Neural progenitor cell (in vitro differentiated cells): ENCODE measurements around the gene VWC2L. TPM values are rescaled to one million over a fixed set of nuclear protein-coding genes. Genes with fewer than 3 reads are reported as not detected.

Experiments
- DNase-seq: peaks from one replicate; pipeline ENCODE4 v3.0.0-alpha.2; 2016; ENCODE audit warnings: low spot score
- H2AFZ ChIP-seq: fragments of 200-600 bp; sonication (generic); replicated peaks from 2 replicates; pipeline ENCODE4 v1.6.1; 2016; ENCODE audit warnings: antibody characterized with exemption
- H3F3A ChIP-seq: fragments of 200-600 bp; sonication (generic); 2 replicates; pipeline ENCODE4 v1.6.1; 2016; ENCODE audit warnings: antibody characterized with exemption, low read depth
- H3K27ac ChIP-seq: fragments of 200-600 bp; sonication (generic); 2 replicates; pipeline ENCODE4 v1.5.1; 2016; ENCODE audit warnings: mild to moderate bottlenecking
- H3K27me3 ChIP-seq: fragments of 200-600 bp; sonication (generic); 2 replicates; pipeline ENCODE4 v1.6.1; 2016; ENCODE audit warnings: mild to moderate bottlenecking, moderate library complexity
- H3K36me3 ChIP-seq: fragments of 200-600 bp; sonication (generic); 2 replicates; pipeline ENCODE4 v1.5.1; 2016
- H3K4me1 ChIP-seq: fragments of 200-600 bp; sonication (generic); 2 replicates; pipeline ENCODE4 v1.6.1; 2016; ENCODE audit warnings: mixed run types
- H3K4me2 ChIP-seq: fragments of 200-600 bp; sonication (generic); 2 replicates; pipeline ENCODE4 v1.6.1; 2016
- H3K4me3 ChIP-seq: fragments of 200-600 bp; sonication (generic); 2 replicates; pipeline ENCODE4 v1.5.1; 2016
- H3K79me2 ChIP-seq: fragments of 200-600 bp; sonication (generic); 2 replicates; pipeline ENCODE4 v1.6.1; 2016; ENCODE audit warnings: low read depth
- H3K9ac ChIP-seq: fragments of 200-600 bp; sonication (generic); 2 replicates; pipeline ENCODE4 v1.6.1; 2016
- H3K9me3 ChIP-seq: fragments of 200-600 bp; sonication (generic); 2 replicates; pipeline ENCODE4 v1.5.1; 2016; ENCODE audit warnings: low read depth
- H4K20me1 ChIP-seq: fragments of 200-600 bp; sonication (generic); 2 replicates; pipeline ENCODE4 v1.6.1; 2016; ENCODE audit warnings: low read depth
- H3K27ac Mint-ChIP-seq: 3 replicates; pipeline ENCODE4 v1.8.0; 2021; ENCODE audit warnings: mixed read lengths
- H3K27me3 Mint-ChIP-seq: 2 replicates; pipeline ENCODE4 v1.8.0; 2022; ENCODE audit warnings: low read depth, mild to moderate bottlenecking, inconsistent platforms, moderate library complexity, mixed read lengths; ENCODE audit not compliant: insufficient read depth
- H3K36me3 Mint-ChIP-seq: 3 replicates; pipeline ENCODE4 v1.8.0; 2021; ENCODE audit warnings: mixed read lengths
- H3K4me1 Mint-ChIP-seq: 3 replicates; pipeline ENCODE4 v1.8.0; 2021; ENCODE audit warnings: mixed read lengths
- H3K4me3 Mint-ChIP-seq: 3 replicates; pipeline ENCODE4 v1.8.0; 2021; ENCODE audit warnings: mild to moderate bottlenecking, moderate library complexity, mixed read lengths
- H3K9me3 Mint-ChIP-seq: 3 replicates; pipeline ENCODE4 v1.8.0; 2020; ENCODE audit warnings: mixed read lengths
- EZH2 ChIP-seq: fragments of 200-600 bp; sonication (generic); IDR thresholded peaks from 2 replicates; pipeline ENCODE4 v1.6.1; 2017; ENCODE audit warnings: antibody characterized with exemption, mild to moderate bottlenecking, moderate library complexity
- EZH2phosphoT487 ChIP-seq: fragments of 200-600 bp; sonication (generic); IDR thresholded peaks from 2 replicates; pipeline ENCODE4 v1.6.1; 2017; ENCODE audit warnings: antibody characterized with exemption
- total RNA-seq: library from RNA; depleted of rRNA; stranded (reverse); fragments of >200 nt; gene quantifications from 2 replicates; pipeline ENCODE4 v1.2.3, GENCODE V29; 2015; ENCODE audit warnings: low replicate concordance
- TF ChIP-seq, protein P1 (sequence below): fragments of 200-600 bp; sonication (generic); IDR thresholded peaks from 2 replicates; pipeline ENCODE4 v1.5.1; 2017; ENCODE audit warnings: antibody characterized with exemption, mild to moderate bottlenecking

Gene VWC2L
- total RNA-seq, 1 donor from 2014 or later: not detected

- H3K4me1 Mint-ChIP-seq: no peaks in the 10 kb centered on the region
- no peaks in the 10 kb centered on the region for H4K20me1 ChIP-seq
- no peaks in the 10 kb centered on the region for H3K9me3 Mint-ChIP-seq
- H3K36me3 ChIP-seq: no peaks in the 10 kb centered on the region
- H2AFZ ChIP-seq: no peak overlapping the region
- no peak for TF ChIP-seq EZH2phosphoT487
- TF ChIP-seq EZH2: no peak
- TF ChIP-seq, protein P1, sequence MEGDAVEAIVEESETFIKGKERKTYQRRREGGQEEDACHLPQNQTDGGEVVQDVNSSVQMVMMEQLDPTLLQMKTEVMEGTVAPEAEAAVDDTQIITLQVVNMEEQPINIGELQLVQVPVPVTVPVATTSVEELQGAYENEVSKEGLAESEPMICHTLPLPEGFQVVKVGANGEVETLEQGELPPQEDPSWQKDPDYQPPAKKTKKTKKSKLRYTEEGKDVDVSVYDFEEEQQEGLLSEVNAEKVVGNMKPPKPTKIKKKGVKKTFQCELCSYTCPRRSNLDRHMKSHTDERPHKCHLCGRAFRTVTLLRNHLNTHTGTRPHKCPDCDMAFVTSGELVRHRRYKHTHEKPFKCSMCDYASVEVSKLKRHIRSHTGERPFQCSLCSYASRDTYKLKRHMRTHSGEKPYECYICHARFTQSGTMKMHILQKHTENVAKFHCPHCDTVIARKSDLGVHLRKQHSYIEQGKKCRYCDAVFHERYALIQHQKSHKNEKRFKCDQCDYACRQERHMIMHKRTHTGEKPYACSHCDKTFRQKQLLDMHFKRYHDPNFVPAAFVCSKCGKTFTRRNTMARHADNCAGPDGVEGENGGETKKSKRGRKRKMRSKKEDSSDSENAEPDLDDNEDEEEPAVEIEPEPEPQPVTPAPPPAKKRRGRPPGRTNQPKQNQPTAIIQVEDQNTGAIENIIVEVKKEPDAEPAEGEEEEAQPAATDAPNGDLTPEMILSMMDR: no peak
- no peaks in the 10 kb centered on the region for H3K9me3 ChIP-seq
- H3K4me3 ChIP-seq: no peak overlapping the region
- no peak overlapping the region for H3K27ac Mint-ChIP-seq
- no peaks in the 10 kb centered on the region for H3K4me1 ChIP-seq
- peaks cover 2% of the 10 kb centered on the region for H3K27me3 Mint-ChIP-seq
- no peak for DNase-seq
- H3K36me3 Mint-ChIP-seq: no peaks in the 10 kb centered on the region
- no peaks in the 10 kb centered on the region for H3F3A ChIP-seq
- H3K27ac ChIP-seq: no peak overlapping the region
- no peaks in the 10 kb centered on the region for H3K27me3 ChIP-seq
- no peaks in the 10 kb centered on the region for H3K79me2 ChIP-seq
- H3K9ac ChIP-seq: no peak overlapping the region
- H3K4me3 Mint-ChIP-seq: no peak overlapping the region
- H3K4me2 ChIP-seq: no peak overlapping the region
These were observed 139.1 kb downstream of the VWC2L start for GRCh38 chr2:214549946-214550345.

GRCh38 chr2:214550786-214551185 is 139.9 kb downstream of the VWC2L start:
- H3K4me3 Mint-ChIP-seq: no peak overlapping the region
- TF ChIP-seq EZH2: no peak
- no peak for TF ChIP-seq EZH2phosphoT487
- TF ChIP-seq, protein P1: no peak
- H3K9ac ChIP-seq: no peak overlapping the region
- no peak overlapping the region for H3K27ac ChIP-seq
- H3K79me2 ChIP-seq: no peaks in the 10 kb centered on the region
- no peaks in the 10 kb centered on the region for H4K20me1 ChIP-seq
- no peak overlapping the region for H3K4me2 ChIP-seq
- DNase-seq: no peak
- H3K4me3 ChIP-seq: no peak overlapping the region
- no peaks in the 10 kb centered on the region for H3K9me3 ChIP-seq
- no peaks in the 10 kb centered on the region for H3K4me1 ChIP-seq
- H3K36me3 Mint-ChIP-seq: no peaks in the 10 kb centered on the region
- H3F3A ChIP-seq: no peaks in the 10 kb centered on the region
- H3K27ac Mint-ChIP-seq: no peak overlapping the region
- peaks cover 2% of the 10 kb centered on the region for H3K27me3 Mint-ChIP-seq
- no peaks in the 10 kb centered on the region for H3K36me3 ChIP-seq
- no peaks in the 10 kb centered on the region for H3K9me3 Mint-ChIP-seq
- no peaks in the 10 kb centered on the region for H3K27me3 ChIP-seq
- H3K4me1 Mint-ChIP-seq: no peaks in the 10 kb centered on the region
- H2AFZ ChIP-seq: no peak overlapping the region

DNA sequence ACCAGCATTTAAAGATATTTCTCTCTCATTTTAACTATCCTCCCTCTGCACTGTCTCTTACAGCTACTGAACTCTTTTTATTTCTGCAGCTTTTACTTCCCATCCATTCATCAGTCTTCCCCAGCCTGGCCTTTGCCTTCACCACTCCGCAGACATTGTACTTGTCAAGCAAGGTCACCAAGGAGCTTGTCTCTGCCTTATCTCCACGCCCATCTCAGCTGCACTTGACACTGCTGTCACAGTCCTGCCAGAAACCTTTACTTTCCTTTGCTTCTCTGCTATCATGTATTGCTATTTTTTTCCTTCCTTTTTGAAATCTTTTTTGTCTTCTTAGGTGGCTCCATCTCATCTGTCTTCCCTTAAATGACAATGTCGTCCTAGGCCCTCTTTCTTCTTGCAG is 147.0 kb downstream of the VWC2L start:
- no peak overlapping the region for H3K4me3 Mint-ChIP-seq
- no peak overlapping the region for H3K27ac ChIP-seq
- H3F3A ChIP-seq: no peaks in the 10 kb centered on the region
- H2AFZ ChIP-seq: no peak overlapping the region
- peaks cover 2% of the 10 kb centered on the region for H3K27me3 Mint-ChIP-seq
- no peaks in the 10 kb centered on the region for H3K36me3 ChIP-seq
- H3K4me3 ChIP-seq: no peak overlapping the region
- H3K4me1 ChIP-seq: no peaks in the 10 kb centered on the region
- H3K4me2 ChIP-seq: no peak overlapping the region
- H3K4me1 Mint-ChIP-seq: no peaks in the 10 kb centered on the region
- H3K9me3 ChIP-seq: peaks cover 4% of the 10 kb centered on the region
- H3K27ac Mint-ChIP-seq: no peak overlapping the region
- no peak for TF ChIP-seq EZH2
- TF ChIP-seq, protein P1: no peak
- TF ChIP-seq EZH2phosphoT487: no peak
- H3K79me2 ChIP-seq: no peaks in the 10 kb centered on the region
- H3K27me3 ChIP-seq: no peaks in the 10 kb centered on the region
- no peak for DNase-seq
- no peaks in the 10 kb centered on the region for H3K36me3 Mint-ChIP-seq
- H3K9me3 Mint-ChIP-seq: peaks cover 11% of the 10 kb centered on the region
- H4K20me1 ChIP-seq: no peaks in the 10 kb centered on the region
- H3K9ac ChIP-seq: no peak overlapping the region
